ENCODE measurements around the gene ZNF764.

- TF ChIP-seq EZH2 (IDR thresholded peaks at IDR 0.05) (no peak), CTCF (IDR thresholded peaks at IDR 0.05) (peak; percentile 28)
Measured at GRCh38 chr16:30557707-30557956, 542 bp downstream of the ZNF764 start.
